HepG2 (cell line): Measurements from ENCODE around the gene FBXL12. TPM values are rescaled to one million over a fixed set of nuclear protein-coding genes. Genes with fewer than 3 reads are reported as not detected.

Experiments
- CENPBD1 ChIP-seq: sonication (generic); formaldehyde crosslinking; IDR thresholded peaks from 2 replicates; pipeline ENCODE4 v1.8.0; 2022; ENCODE audit warnings: missing genetic modification reagents, low read depth, mild to moderate bottlenecking, borderline replicate concordance
- ETV5 ChIP-seq: IDR thresholded peaks from 2 replicates; pipeline ENCODE4 v1.6.1; 2018; ENCODE audit warnings: missing biosample characterization, missing genetic modification reagents, inconsistent platforms, borderline replicate concordance
- FOXP1 ChIP-seq, 2 experiments: fragments of 450-650 bp in 1 of 2; IDR thresholded peaks; 2 replicates each; pipeline ENCODE4 v1.6.1; 2017 to 2018; ENCODE audit warnings: antibody characterized with exemption in 1 of 2
- GPBP1L1 ChIP-seq: sonication (generic); formaldehyde crosslinking; IDR thresholded peaks from 2 replicates; pipeline ENCODE4 v1.5.0; 2020; ENCODE audit warnings: mild to moderate bottlenecking, missing genetic modification reagents
- HNRNPLL ChIP-seq: fragments of 200-400 bp; formaldehyde crosslinking; IDR thresholded peaks from 2 replicates; pipeline ENCODE4 v1.6.1; 2017; ENCODE audit warnings: mild to moderate bottlenecking, low read depth, low read length; ENCODE audit not compliant: poor library complexity, severe bottlenecking
- HOXA7 ChIP-seq: sonication (generic); formaldehyde crosslinking; IDR thresholded peaks from 2 replicates; pipeline ENCODE4 v1.8.1; 2022; ENCODE audit warnings: mild to moderate bottlenecking, missing genetic modification reagents, moderate library complexity
- IKZF4 ChIP-seq: sonication (generic); formaldehyde crosslinking; IDR thresholded peaks from 2 replicates; pipeline ENCODE4 v1.5.1; 2020; ENCODE audit warnings: borderline replicate concordance, mild to moderate bottlenecking, low read depth, missing genetic modification reagents; ENCODE audit errors: not compliant biosample characterization
- JUND ChIP-seq: sonication (generic); formaldehyde crosslinking; IDR thresholded peaks from 2 replicates; pipeline ENCODE4 v1.8.0; 2022; ENCODE audit warnings: mild to moderate bottlenecking, missing genetic modification reagents
- KLF9 ChIP-seq: IDR thresholded peaks from 2 replicates; pipeline ENCODE4 v1.6.1; 2016; ENCODE audit warnings: low read depth
- MYC ChIP-seq: sonication (generic); formaldehyde crosslinking; IDR thresholded peaks from 2 replicates; pipeline ENCODE4 v1.9.0; 2021; ENCODE audit warnings: missing genetic modification reagents, borderline replicate concordance
- PCBP1 ChIP-seq: fragments of 200-400 bp; formaldehyde crosslinking; IDR thresholded peaks from 2 replicates; pipeline ENCODE4 v1.6.1; 2017; ENCODE audit warnings: mild to moderate bottlenecking, low read depth, low read length, borderline replicate concordance
- SMAD1 ChIP-seq: sonication (generic); formaldehyde crosslinking; IDR thresholded peaks from 2 replicates; pipeline ENCODE4 v1.4.0; 2020; ENCODE audit warnings: missing genetic modification reagents, low read depth, mild to moderate bottlenecking, borderline replicate concordance
- SSRP1 ChIP-seq: IDR thresholded peaks from 2 replicates; pipeline ENCODE4 v1.6.1; 2016; ENCODE audit warnings: control low read depth
- ZBTB21 ChIP-seq: sonication (generic); formaldehyde crosslinking; IDR thresholded peaks from 2 replicates; pipeline ENCODE4 v1.4.0; 2020; ENCODE audit warnings: missing genetic modification reagents
- ZBTB34 ChIP-seq: sonication (generic); formaldehyde crosslinking; IDR thresholded peaks from 2 replicates; pipeline ENCODE4 v1.8.0; 2022; ENCODE audit warnings: mild to moderate bottlenecking, missing genetic modification reagents
- ZNF10 ChIP-seq: sonication (generic); formaldehyde crosslinking; IDR thresholded peaks from 2 replicates; pipeline ENCODE4 v1.4.0; 2020; ENCODE audit warnings: mild to moderate bottlenecking, low read depth, missing genetic modification reagents, borderline replicate concordance
- ZNF253 ChIP-seq: sonication (generic); formaldehyde crosslinking; IDR thresholded peaks from 2 replicates; pipeline ENCODE4 v1.8.0; 2022; ENCODE audit warnings: mild to moderate bottlenecking, missing genetic modification reagents, borderline replicate concordance
- ZNF556 ChIP-seq: sonication (generic); formaldehyde crosslinking; IDR thresholded peaks from 2 replicates; pipeline ENCODE4 v1.4.0; 2020; ENCODE audit warnings: mild to moderate bottlenecking, missing genetic modification reagents, borderline replicate concordance
- ZZZ3 ChIP-seq: sonication (generic); formaldehyde crosslinking; IDR thresholded peaks from 2 replicates; pipeline ENCODE4 v1.4.0; 2020; ENCODE audit warnings: missing genetic modification reagents, mild to moderate bottlenecking, borderline replicate concordance
- polyA plus RNA-seq, 8 experiments: library from polyadenylated mRNA; depleted of rRNA in 3 of 8; stranded (reverse) in 7 of 8; unstranded in 1 of 8; fragments of >200 nt; fragmentation: Illumina TruSeq in 4 of 8; extraction: Trizol in 4 of 8; gene quantifications; 2 replicates each; pipeline versions ENCODE4 v1.2.1 to v1.2.3, GENCODE V29; 2011 to 2016; ENCODE audit warnings: low read depth in 4 of 8, missing spikeins in 1 of 8, mixed read lengths in 1 of 8; ENCODE audit not compliant: insufficient read depth in 1 of 8
- total RNA-seq, 5 experiments: library from RNA; depleted of rRNA; stranded (reverse); fragments of >200 nt; fragmentation: Illumina TruSeq; extraction: Trizol; gene quantifications; 2 replicates each; pipeline ENCODE4 v1.2.3, GENCODE V29; 2016; ENCODE audit warnings: low read depth in 1 of 5
- TF ChIP-seq, protein P1 (sequence below): sonication (generic); formaldehyde crosslinking; IDR thresholded peaks from 2 replicates; pipeline ENCODE4 v1.5.1; 2020; ENCODE audit warnings: mild to moderate bottlenecking, missing genetic modification reagents

The FBXL12 gene
- total and polyA plus RNA-seq, 2 of the 13 experiments (the other 11 are each of a cell fraction or from before 2014, with no cell fraction given) = 20.4 to 23.1 TPM

- no peak for TF ChIP-seq FOXP1 (IDR thresholded peaks at IDR 0.05)
- no peak for TF ChIP-seq FOXP1 (CRISPR knock-in tag; IDR thresholded peaks at IDR 0.05)
- peak; percentile 63 for TF ChIP-seq HNRNPLL
- no peak for TF ChIP-seq SSRP1
- TF ChIP-seq IKZF4 (CRISPR knock-in tag) = peak; percentile 72
- no peak for TF ChIP-seq CENPBD1 (CRISPR knock-in tag)
- no peak for TF ChIP-seq JUND (CRISPR knock-in tag)
- TF ChIP-seq ZNF10 (CRISPR knock-in tag) = no peak
- no peak for TF ChIP-seq ZBTB21 (CRISPR knock-in tag)
- no peak for TF ChIP-seq ZZZ3 (CRISPR knock-in tag)
- TF ChIP-seq, protein P1, sequence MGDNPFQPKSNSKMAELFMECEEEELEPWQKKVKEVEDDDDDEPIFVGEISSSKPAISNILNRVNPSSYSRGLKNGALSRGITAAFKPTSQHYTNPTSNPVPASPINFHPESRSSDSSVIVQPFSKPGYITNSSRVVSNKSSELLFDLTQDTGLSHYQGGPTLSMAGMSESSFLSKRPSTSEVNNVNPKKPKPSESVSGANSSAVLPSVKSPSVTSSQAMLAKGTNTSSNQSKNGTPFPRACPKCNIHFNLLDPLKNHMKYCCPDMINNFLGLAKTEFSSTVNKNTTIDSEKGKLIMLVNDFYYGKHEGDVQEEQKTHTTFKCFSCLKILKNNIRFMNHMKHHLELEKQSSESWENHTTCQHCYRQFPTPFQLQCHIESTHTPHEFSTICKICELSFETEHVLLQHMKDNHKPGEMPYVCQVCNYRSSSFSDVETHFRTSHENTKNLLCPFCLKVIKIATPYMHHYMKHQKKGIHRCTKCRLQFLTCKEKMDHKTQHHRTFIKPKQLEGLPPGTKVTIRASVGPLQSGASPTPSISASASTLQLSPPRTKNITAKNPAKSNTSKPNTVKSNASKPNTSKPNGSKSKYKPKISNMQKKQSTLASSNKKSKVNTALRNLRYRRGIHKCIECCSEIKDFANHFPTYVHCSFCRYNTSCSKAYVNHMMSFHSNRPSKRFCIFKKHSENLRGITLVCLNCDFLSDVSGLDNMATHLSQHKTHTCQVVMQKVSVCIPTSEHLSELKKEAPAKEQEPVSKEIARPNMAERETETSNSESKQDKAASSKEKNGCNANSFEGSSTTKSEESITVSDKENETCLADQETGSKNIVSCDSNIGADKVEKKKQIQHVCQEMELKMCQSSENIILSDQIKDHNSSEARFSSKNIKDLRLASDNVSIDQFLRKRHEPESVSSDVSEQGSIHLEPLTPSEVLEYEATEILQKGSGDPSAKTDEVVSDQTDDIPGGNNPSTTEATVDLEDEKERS = 0 out of 2 replicates have a peak, but pooled peaks have one; percentile 22
- no peak for TF ChIP-seq ZNF253
- peak; percentile 82; the same call in 1 of the 2 replicates for TF ChIP-seq SMAD1 (CRISPR knock-in tag)
- TF ChIP-seq ETV5 (CRISPR knock-in tag) = peak; percentile 41; the same call in 1 of the 2 replicates
- peak; percentile 72; the same call in 1 of the 2 replicates for TF ChIP-seq MYC (CRISPR knock-in tag)
- TF ChIP-seq PCBP1 = peak; percentile 46; the same call in 1 of the 2 replicates
- no peak for TF ChIP-seq KLF9
- no peak for TF ChIP-seq ZBTB34
- no peak for TF ChIP-seq HOXA7 (CRISPR knock-in tag)
- peak; percentile 83; the same call in 1 of the 2 replicates for TF ChIP-seq ZNF556 (CRISPR knock-in tag)
- TF ChIP-seq GPBP1L1 = no peak
These were observed at the start of gene FBXL12 (continued) for GRCh38 chr19:9818734-9819595.
